Testis (tissue), 3 donors: ENCODE results near the gene ACAA1. TPM values are rescaled to one million over a fixed set of nuclear protein-coding genes. Genes with fewer than 3 reads are reported as not detected.

Experiments used
- DNase-seq: peaks from one replicate; pipeline ENCODE4 v3.0.0-alpha.2; 2019
- H3K27ac ChIP-seq, 2 donors: fragments of 200-600 bp; sonication (generic); one replicate each; pipeline ENCODE4 v1.5.1; 2019
- H3K27me3 ChIP-seq: fragments of 200-600 bp; sonication (generic); one replicate; pipeline ENCODE4 v1.5.1; 2019
- H3K36me3 ChIP-seq: fragments of 200-600 bp; sonication (generic); one replicate; pipeline ENCODE4 v1.5.1; 2017; ENCODE audit warnings: low read depth; ENCODE audit errors: missing control alignments
- H3K4me1 ChIP-seq: fragments of 200-600 bp; sonication (generic); one replicate; pipeline ENCODE4 v1.5.1; 2019
- H3K4me3 ChIP-seq, 2 donors: fragments of 200-600 bp; sonication (generic); one replicate each; pipeline ENCODE4 v1.5.1; 2017 to 2019
- H3K9me3 ChIP-seq: fragments of 200-600 bp; sonication (generic); one replicate; pipeline ENCODE4 v1.5.1; 2017
- CTCF ChIP-seq, 3 experiments: fragments of 450-650 bp in 2 of 3; fragments of 200-600 bp in 1 of 3; sonication (generic) in 1 of 3; IDR thresholded peaks; one replicate each; pipeline ENCODE4 v1.5.1; 2016 to 2019; ENCODE audit warnings: antibody characterized with exemption in 3 of 3, mild to moderate bottlenecking in 2 of 3, moderate library complexity in 1 of 3
- POLR2A ChIP-seq: fragments of 450-650 bp; IDR thresholded peaks from one replicate; pipeline ENCODE4 v1.6.1; 2017; ENCODE audit warnings: antibody characterized with exemption, mild to moderate bottlenecking, moderate library complexity
- WGBS, 2 donors: methylation state at CpG; one replicate each; pipeline ENCODE4 v1.1.5; 2018; 5-methylcytosine and 5-hydroxymethylcytosine counted together
- intact Hi-C: fragments of 100-400 bp; cut with DNase I; formaldehyde crosslinking; loops from one replicate; pipeline ENCODE4 v1.15.1; 2023; ENCODE audit warnings: low total_unique reads
- polyA plus RNA-seq: library from polyadenylated mRNA; stranded (reverse); fragments of 350-450 nt; fragmentation: Illumina TruSeq; extraction: RNeasy Lipid Tissue Mini Kit (QIAGEN cat#74804); gene quantifications from one replicate; pipeline ENCODE4 v1.2.3, GENCODE V29; 2014; ENCODE audit warnings: low read depth, low replicate concordance; ENCODE audit not compliant: insufficient read depth
- total RNA-seq, 2 donors: library from RNA; depleted of rRNA; stranded (reverse); fragments of >200 nt; gene quantifications; one replicate each; pipeline ENCODE4 v1.2.3, GENCODE V29; 2016

Gene ACAA1
- total and polyA plus RNA-seq, 3 donors from 2014 or later: 50.7 to 60.9 (median 58.3) TPM

- Histone ChIP-seq H3K27me3 (no peaks in the 10 kb centered on the region), H3K4me3 (no peak overlapping the region), H3K9me3 (no peaks in the 10 kb centered on the region), H3K4me1 (no peaks in the 10 kb centered on the region), H3K27ac (no peak overlapping the region), H3K36me3 (no peaks in the 10 kb centered on the region)
- intact Hi-C loops: no loop called here
- TF ChIP-seq POLR2A (no peak), CTCF (IDR thresholded peaks at IDR 0.05) (no peak)
- no peak for DNase-seq
- 82 to 90% methylated on average over 2 of the region's 2 CpGs for WGBS, 2 donors
These were observed 17.1 kb upstream of the ACAA1 start for GRCh38 chr3:38154033-38154494.

- intact Hi-C loops: no loop called here
These were observed 16.3 kb upstream of the ACAA1 start for GRCh38 chr3:38153221-38153620.

GRCh38 chr3:38152609-38153008 is 15.7 kb upstream of the ACAA1 start:
- Histone ChIP-seq H3K4me3 (no peak overlapping the region), H3K27ac (no peak overlapping the region), H3K36me3 (no peaks in the 10 kb centered on the region), H3K27me3 (no peaks in the 10 kb centered on the region), H3K4me1 (no peaks in the 10 kb centered on the region), H3K9me3 (no peaks in the 10 kb centered on the region)
- no peak for DNase-seq
- no peak for TF ChIP-seq CTCF (IDR thresholded peaks at IDR 0.05)
- TF ChIP-seq POLR2A: no peak
- intact Hi-C loops: no loop called here
- 87 to 95% methylated on average over 2 of the region's 2 CpGs for WGBS, 2 donors

More at GRCh38 chr3:38153221-38153620, 16.3 kb upstream of the ACAA1 start:
- H3K27me3 ChIP-seq: no peaks in the 10 kb centered on the region
- no peaks in the 10 kb centered on the region for H3K36me3 ChIP-seq
- no peaks in the 10 kb centered on the region for H3K4me1 ChIP-seq
- no peak overlapping the region for H3K27ac ChIP-seq
- H3K4me3 ChIP-seq: no peak overlapping the region
- WGBS, 2 donors: 86 to 100% methylated on average over 1 to 2 of the region's 2 CpGs
- DNase-seq: no peak
- no peaks in the 10 kb centered on the region for H3K9me3 ChIP-seq
- TF ChIP-seq CTCF (IDR thresholded peaks at IDR 0.05) (no peak), POLR2A (no peak)

GRCh38 chr3:38151667-38152265 is 14.8 kb upstream of the ACAA1 start:
- WGBS, 2 donors: 89 to 90% methylated on average over 3 of the region's 3 CpGs

More at GRCh38 chr3:38151667-38152265, 14.8 kb upstream of the ACAA1 start:
- intact Hi-C loops: no loop called here
- Histone ChIP-seq H3K4me1 (no peaks in the 10 kb centered on the region), H3K27me3 (no peaks in the 10 kb centered on the region), H3K36me3 (no peaks in the 10 kb centered on the region), H3K4me3 (no peak overlapping the region), H3K27ac (no peak overlapping the region), H3K9me3 (no peaks in the 10 kb centered on the region)
- TF ChIP-seq CTCF (IDR thresholded peaks at IDR 0.05): no peak
- TF ChIP-seq POLR2A: no peak
- DNase-seq: no peak
